HEK293 (cell line): ENCODE data around the gene ESPL1.

Experiments used
- CTCF ChIA-PET: fragments of 350-600 bp; formaldehyde crosslinking; extraction: SDS; loops from one replicate; lab custom pipeline; 2021; ENCODE audit warnings: antibody characterized with exemption; lab: Yijun Ruan, JAX
- POLR2A ChIA-PET: fragments of 300-600 bp; formaldehyde crosslinking; extraction: SDS; loops from one replicate; lab custom pipeline; 2020; ENCODE audit warnings: antibody characterized with exemption, inconsistent platforms; lab: Yijun Ruan, JAX
- H3K27ac ChIP-seq: fragments of 200-500 bp; sonication (Bioruptor generic); 2 replicates; pipeline ENCODE4 v1.5.1; 2014; ENCODE audit warnings: low read depth, low read length, control low read depth, inconsistent platforms; ENCODE audit errors: extremely low read depth
- H3K36me3 ChIP-seq, 2 experiments: fragments of 200-500 bp in 1 of 2; sonication (Bioruptor generic) in 1 of 2; 1 replicate in 1 of 2; 2 replicates in 1 of 2; pipeline ENCODE4 v1.5.1; 2014 to 2017; ENCODE audit warnings: inconsistent platforms in 2 of 2, low read length in 2 of 2; ENCODE audit not compliant: control insufficient read depth in 2 of 2, insufficient read depth in 1 of 2
- H3K4me1 ChIP-seq: fragments of 200-500 bp; sonication (Bioruptor generic); 2 replicates; pipeline ENCODE4 v1.5.1; 2014; ENCODE audit warnings: mild to moderate bottlenecking, low read length, inconsistent platforms; ENCODE audit not compliant: control insufficient read depth, insufficient read depth
- H3K4me3 ChIP-seq: 2 replicates; pipeline ENCODE4 v1.5.1; 2011; ENCODE audit warnings: low read depth, mild to moderate bottlenecking, control low read depth, low read length, moderate library complexity
- H3K9me3 ChIP-seq: fragments of 200-500 bp; sonication (Bioruptor generic); 2 replicates; pipeline ENCODE4 v1.5.1; 2014; ENCODE audit warnings: low read depth, low read length, inconsistent platforms; ENCODE audit not compliant: control insufficient read depth, insufficient read depth
- HIC1 ChIP-seq: fragments of 450-650 bp; formaldehyde crosslinking; IDR thresholded peaks from 2 replicates; pipeline ENCODE4 v1.5.1; 2016; ENCODE audit warnings: missing biosample characterization, missing genetic modification characterization
- HOXC10 ChIP-seq: sonication (generic); formaldehyde crosslinking; IDR thresholded peaks from 2 replicates; pipeline ENCODE4 v1.8.1; 2023; ENCODE audit warnings: mild to moderate bottlenecking, missing genetic modification reagents
- PATZ1 ChIP-seq: fragments of 450-650 bp; formaldehyde crosslinking; IDR thresholded peaks from 2 replicates; pipeline ENCODE4 v1.5.1; 2016; ENCODE audit warnings: missing biosample characterization, missing genetic modification characterization
- PRDM4 ChIP-seq: fragments of 450-650 bp; formaldehyde crosslinking; IDR thresholded peaks from 2 replicates; pipeline ENCODE4 v1.5.1; 2017; ENCODE audit warnings: missing biosample characterization, missing genetic modification characterization
- SCRT2 ChIP-seq: fragments of 450-650 bp; formaldehyde crosslinking; IDR thresholded peaks from 2 replicates; pipeline ENCODE4 v1.5.1; 2016; ENCODE audit warnings: missing biosample characterization, missing genetic modification characterization
- SP3 ChIP-seq: fragments of 450-650 bp; formaldehyde crosslinking; IDR thresholded peaks from 2 replicates; pipeline ENCODE4 v1.5.1; 2016; ENCODE audit warnings: missing biosample characterization, missing genetic modification characterization
- SP7 ChIP-seq: fragments of 450-650 bp; formaldehyde crosslinking; IDR thresholded peaks from 2 replicates; pipeline ENCODE4 v1.5.1; 2016; ENCODE audit warnings: missing biosample characterization, missing genetic modification characterization
- TRIM28 ChIP-seq: IDR thresholded peaks from 2 replicates; pipeline ENCODE4 v1.6.1; 2011; ENCODE audit warnings: low read length, control low read depth, borderline replicate concordance
- ZBTB17 ChIP-seq: fragments of 450-650 bp; formaldehyde crosslinking; IDR thresholded peaks from 2 replicates; pipeline ENCODE4 v1.5.1; 2016; ENCODE audit warnings: missing biosample characterization, missing genetic modification characterization
- ZBTB21 ChIP-seq: fragments of 450-650 bp; formaldehyde crosslinking; IDR thresholded peaks from 2 replicates; pipeline ENCODE4 v1.5.1; 2017; ENCODE audit warnings: missing biosample characterization, missing genetic modification characterization
- ZBTB44 ChIP-seq: fragments of 450-650 bp; IDR thresholded peaks from 2 replicates; pipeline ENCODE4 v1.5.1; 2018; ENCODE audit warnings: missing biosample characterization, mild to moderate bottlenecking, missing genetic modification characterization
- ZBTB48 ChIP-seq: fragments of 450-650 bp; formaldehyde crosslinking; IDR thresholded peaks from 2 replicates; pipeline ENCODE4 v1.5.1; 2016; ENCODE audit warnings: missing biosample characterization, missing genetic modification characterization
- ZNF121 ChIP-seq: fragments of 450-650 bp; formaldehyde crosslinking; IDR thresholded peaks from 2 replicates; pipeline ENCODE4 v1.5.1; 2016; ENCODE audit warnings: missing biosample characterization, missing genetic modification characterization
- ZNF132 ChIP-seq: fragments of 450-650 bp; formaldehyde crosslinking; IDR thresholded peaks from 2 replicates; pipeline ENCODE4 v1.5.1; 2017; ENCODE audit warnings: missing biosample characterization, missing genetic modification characterization, borderline replicate concordance
- ZNF341 ChIP-seq: fragments of 450-650 bp; formaldehyde crosslinking; IDR thresholded peaks from 2 replicates; pipeline ENCODE4; 2016; ENCODE audit warnings: low read depth, missing biosample characterization, missing genetic modification characterization
- ZNF398 ChIP-seq: fragments of 450-650 bp; formaldehyde crosslinking; IDR thresholded peaks from 2 replicates; pipeline ENCODE4 v1.5.1; 2017; ENCODE audit warnings: missing biosample characterization, missing genetic modification characterization
- ZNF596 ChIP-seq: fragments of 450-650 bp; IDR thresholded peaks from 2 replicates; pipeline ENCODE4 v1.5.0; 2018; ENCODE audit warnings: missing biosample characterization, mild to moderate bottlenecking, missing genetic modification characterization, moderate library complexity
- ZNF621 ChIP-seq: fragments of 450-650 bp; formaldehyde crosslinking; IDR thresholded peaks from 2 replicates; pipeline ENCODE4 v1.5.1; 2017; ENCODE audit warnings: missing biosample characterization, missing genetic modification characterization
- ZNF639 ChIP-seq: fragments of 450-650 bp; formaldehyde crosslinking; IDR thresholded peaks from 2 replicates; pipeline ENCODE4 v1.5.1; 2016; ENCODE audit warnings: missing biosample characterization, missing genetic modification characterization
- ZNF830 ChIP-seq: fragments of 450-650 bp; IDR thresholded peaks from 2 replicates; pipeline ENCODE4 v1.5.0; 2018; ENCODE audit warnings: missing biosample characterization, missing genetic modification characterization, low read depth, mild to moderate bottlenecking, moderate library complexity
- ZSCAN23 ChIP-seq: fragments of 450-650 bp; formaldehyde crosslinking; IDR thresholded peaks from 2 replicates; pipeline ENCODE4 v1.5.1; 2016; ENCODE audit warnings: missing biosample characterization, missing genetic modification characterization
- ZXDB ChIP-seq: fragments of 450-650 bp; formaldehyde crosslinking; IDR thresholded peaks from 2 replicates; pipeline ENCODE4 v1.5.1; 2016; ENCODE audit warnings: missing biosample characterization, missing genetic modification characterization

The ESPL1 gene

GRCh38 chr12:53221203-53222080 lies 46.7 kb upstream of the ESPL1 start (continued):
- TF ChIP-seq ZNF132 (tag by site-specific recombination): no peak
- TF ChIP-seq ZNF341: peak; percentile 95
- TF ChIP-seq HOXC10 (CRISPR knock-in tag): no peak
- TF ChIP-seq PRDM4 (tag by site-specific recombination): 0 out of 2 replicates have a peak, but pooled peaks have one; percentile 7
- TF ChIP-seq ZNF830 (tag by site-specific recombination): no peak
- TF ChIP-seq HIC1 (tag by site-specific recombination): peak; percentile 89
- TF ChIP-seq SP3 (tag by site-specific recombination): peak; percentile 61; the same call in 1 of the 2 replicates
- peak; percentile 79; the same call in 1 of the 2 replicates for TF ChIP-seq ZXDB (tag by site-specific recombination)
- no peak for TF ChIP-seq SCRT2 (tag by site-specific recombination)
- peak; percentile 95 for TF ChIP-seq ZBTB48
- TF ChIP-seq ZBTB21 (tag by site-specific recombination): no peak
- 0 out of 2 replicates have a peak, but pooled peaks have one; percentile 30 for TF ChIP-seq TRIM28
- TF ChIP-seq ZNF121: no peak
- TF ChIP-seq ZNF639 (tag by site-specific recombination): no peak; the same call in 1 of the 2 replicates

- H3K27ac ChIP-seq: no peak overlapping the region
- H3K4me1 ChIP-seq: peaks cover 4% of the 10 kb centered on the region
- POLR2A ChIA-PET: interaction anchor here (0.5 kb wide), 1 partner anchor 113 kb away, joined by 4 read pairs; no protein-coding TSS in a partner anchor
- no peaks in the 10 kb centered on the region for H3K36me3 ChIP-seq
- H3K4me3 ChIP-seq: no peak overlapping the region
- H3K9me3 ChIP-seq: no peaks in the 10 kb centered on the region
- CTCF ChIA-PET: no interaction called here
- TF ChIP-seq ZNF621 (tag by site-specific recombination) (no peak), SP3 (tag by site-specific recombination) (0 out of 2 replicates have a peak, but pooled peaks have one; percentile 8), SP7 (peak; percentile 54; the same call in 1 of the 2 replicates), PATZ1 (peak; percentile 25; the same call in 1 of the 2 replicates), ZNF596 (tag by site-specific recombination) (peak; percentile 4; the same call in 1 of the 2 replicates), ZNF121 (no peak), ZBTB44 (no peak), ZBTB17 (tag by site-specific recombination) (peak; percentile 59), ZSCAN23 (0 out of 2 replicates have a peak, but pooled peaks have one; percentile 14), ZNF398 (peak; percentile 73; the same call in 1 of the 2 replicates)
Observed at GRCh38 chr12:53222170-53222721, 45.9 kb upstream of the ESPL1 start.
